PFSK-1 (cell line): ENCODE results near the gene GNMT.

Source experiments
- FOXP2 ChIP-seq: optimal IDR thresholded peaks from 2 replicates; pipeline ENCODE3; 2011; ENCODE audit warnings: borderline replicate concordance, control low read depth, inconsistent platforms; ENCODE audit not compliant: insufficient read depth; ENCODE audit errors: extremely low read length, extremely low read depth
- POLR2AphosphoS5 ChIP-seq: IDR thresholded peaks from 2 replicates; pipeline ENCODE4 v1.6.1; 2012; ENCODE audit warnings: low read depth, mild to moderate bottlenecking, control low read depth, low read length, moderate library complexity
- REST ChIP-seq, 2 experiments: IDR thresholded peaks; 2 replicates each; pipeline versions ENCODE4 v1.6.1 to v1.8.0; 2011 to 2012; ENCODE audit warnings: low read depth in 2 of 2, low read length in 2 of 2, control low read depth in 1 of 2, inconsistent platforms in 1 of 2, mild to moderate bottlenecking in 1 of 2, moderate library complexity in 1 of 2; ENCODE audit not compliant: insufficient read depth in 1 of 2
- SIN3A ChIP-seq: IDR thresholded peaks from 2 replicates; pipeline ENCODE4 v1.6.1; 2012; ENCODE audit warnings: mild to moderate bottlenecking, low read length, moderate library complexity, borderline replicate concordance; ENCODE audit not compliant: insufficient read depth
- TAF1 ChIP-seq: IDR thresholded peaks from 2 replicates; pipeline ENCODE4 v1.6.1; 2012; ENCODE audit warnings: low read length, control low read depth, borderline replicate concordance; ENCODE audit not compliant: insufficient read depth

GNMT gene

GRCh38 chr6:43011207-43011606 is 50.7 kb downstream of the GNMT start:
- TF ChIP-seq FOXP2 (no peak), POLR2AphosphoS5 (no peak), REST (IDR thresholded peaks at IDR 0.05; ENCODE audit: insufficient read depth in 1 of 2, low read depth in 2 of 2, low read length in 2 of 2) (no peak), TAF1 (no peak), SIN3A (no peak)

- TF ChIP-seq TAF1 (no peak), SIN3A (no peak), REST (IDR thresholded peaks at IDR 0.05; ENCODE audit: insufficient read depth in 1 of 2, low read depth in 2 of 2, low read length in 2 of 2) (no peak)
Observed at GRCh38 chr6:43012364-43012763, 51.8 kb downstream of the GNMT start.

- TF ChIP-seq TAF1 (no peak), POLR2AphosphoS5 (peak; percentile 38; the same call in 1 of the 2 replicates)
Observed at GRCh38 chr6:43013097-43013842, 52.7 kb downstream of the GNMT start.
